Left renal pelvis (tissue), 4 donors: ENCODE measurements around the gene MYMX. TPM values are rescaled to one million over a fixed set of nuclear protein-coding genes. Genes with fewer than 3 reads are reported as not detected.

Source experiments
- DNase-seq, 4 donors: peaks; one replicate each; pipeline ENCODE4 v3.0.0-alpha.2; 2013; ENCODE audit warnings: low read depth in 4 of 4, low spot score in 3 of 4
- polyA plus RNA-seq, 4 donors: library from polyadenylated mRNA; unstranded; fragments of 120-200 nt; gene quantifications; one replicate each; pipeline ENCODE4 v1.2.1, GENCODE V29; 2013; ENCODE audit not compliant: insufficient read length in 4 of 4

MYMX gene
- polyA plus RNA-seq, 4 donors: 0.33 to 1.2 (median 0.83) TPM

DNA sequence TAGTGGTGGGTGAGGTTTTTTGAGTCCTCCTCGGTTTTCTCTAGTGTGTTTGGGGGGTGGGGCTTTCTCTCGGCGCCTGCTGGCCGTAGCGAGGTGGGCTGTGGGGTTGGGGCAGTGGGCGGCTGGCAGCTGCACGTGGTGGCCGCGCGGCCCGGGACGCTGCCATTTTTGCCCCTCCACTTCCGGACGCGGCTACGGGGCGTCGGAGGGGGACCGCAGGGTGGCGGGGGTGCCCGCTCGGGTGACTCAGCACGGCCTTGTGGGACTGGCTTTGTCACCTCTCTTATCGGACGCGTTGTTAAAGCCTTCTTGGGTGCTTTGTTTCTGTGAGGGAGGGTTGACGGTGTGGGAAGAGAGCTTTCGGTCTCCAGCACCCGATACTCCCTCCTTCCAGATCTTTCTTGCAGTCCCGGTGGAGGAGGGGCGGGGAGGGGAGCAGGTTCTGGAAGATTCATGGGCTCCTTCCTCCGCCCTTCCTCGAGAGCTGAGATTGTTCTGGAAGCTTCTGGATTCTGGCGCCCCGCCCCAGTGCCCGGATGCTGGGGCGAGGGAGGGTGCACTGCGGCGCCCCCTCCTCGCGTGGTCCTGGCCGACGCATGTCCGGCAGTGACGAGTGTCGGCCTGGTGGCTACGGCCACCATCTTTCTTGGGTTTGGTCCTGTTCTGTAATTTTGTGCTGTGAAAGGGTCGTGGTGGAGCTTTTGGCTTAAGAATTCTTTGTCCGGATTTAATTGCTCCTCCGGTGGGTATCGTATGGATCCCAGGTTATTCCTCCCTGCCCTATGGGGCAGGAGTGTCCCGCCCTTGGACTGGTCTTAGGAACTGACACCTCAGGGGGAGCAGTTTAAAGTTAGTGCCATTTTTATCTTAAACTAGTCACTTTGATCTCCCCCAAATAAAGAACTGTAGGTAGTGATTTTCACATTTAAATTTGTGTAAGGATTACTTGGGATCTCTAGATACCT, 30.9 kb downstream of the MYMX start:
- no peak for DNase-seq

- DNase-seq: no peak
These were observed 31.9 kb downstream of the MYMX start for GRCh38 chr6:44248579-44248978.

DNA sequence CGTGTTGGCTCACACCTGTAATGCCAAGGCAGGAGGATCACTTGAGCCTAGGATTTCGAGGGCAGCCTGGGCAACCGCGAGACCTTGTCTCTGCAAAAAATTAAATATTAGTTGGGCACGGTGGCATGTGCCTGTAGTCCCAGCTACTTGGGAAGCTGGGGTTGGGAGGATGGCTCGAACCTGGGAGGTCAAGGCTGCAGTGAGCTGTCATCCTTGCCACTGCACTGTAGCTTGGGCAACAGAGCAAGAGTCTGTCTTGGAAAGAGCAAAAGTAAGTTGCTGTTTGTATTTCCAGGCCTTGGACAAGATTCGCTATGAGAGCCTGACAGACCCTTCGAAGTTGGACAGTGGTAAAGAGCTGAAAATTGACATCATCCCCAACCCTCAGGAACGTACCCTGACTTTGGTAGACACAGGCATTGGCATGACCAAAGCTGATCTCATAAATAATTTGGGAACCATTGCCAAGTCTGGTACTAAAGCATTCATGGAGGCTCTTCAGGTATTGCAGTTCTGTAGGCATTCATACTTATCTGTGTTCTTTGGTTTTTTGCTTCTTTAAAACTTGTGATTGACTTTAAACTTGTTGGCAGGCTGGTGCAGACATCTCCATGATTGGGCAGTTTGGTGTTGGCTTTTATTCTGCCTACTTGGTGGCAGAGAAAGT, 32.5 kb downstream of the MYMX start:
- DNase-seq: no peak

- no peak for DNase-seq
These were observed 33.5 kb downstream of the MYMX start for GRCh38 chr6:44250067-44250717.

DNA sequence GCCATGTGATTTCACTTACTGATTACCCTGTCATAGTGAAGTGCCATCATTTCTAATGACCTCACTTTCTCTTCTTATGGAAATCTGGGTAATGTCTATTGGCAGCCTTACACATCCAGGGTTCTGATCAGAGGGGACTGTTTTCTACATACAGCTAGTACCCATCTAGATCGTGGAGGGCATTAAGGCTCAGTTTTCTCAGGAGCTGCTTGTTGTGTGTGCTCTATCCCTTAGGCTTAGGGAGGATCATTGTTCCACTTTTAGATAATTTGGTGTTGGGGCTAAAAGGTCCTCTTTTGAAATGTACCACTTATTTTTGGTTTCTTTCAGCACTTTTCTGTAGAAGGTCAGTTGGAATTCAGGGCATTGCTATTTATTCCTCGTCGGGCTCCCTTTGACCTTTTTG, 34.0 kb downstream of the MYMX start:
- no peak for DNase-seq

DNA sequence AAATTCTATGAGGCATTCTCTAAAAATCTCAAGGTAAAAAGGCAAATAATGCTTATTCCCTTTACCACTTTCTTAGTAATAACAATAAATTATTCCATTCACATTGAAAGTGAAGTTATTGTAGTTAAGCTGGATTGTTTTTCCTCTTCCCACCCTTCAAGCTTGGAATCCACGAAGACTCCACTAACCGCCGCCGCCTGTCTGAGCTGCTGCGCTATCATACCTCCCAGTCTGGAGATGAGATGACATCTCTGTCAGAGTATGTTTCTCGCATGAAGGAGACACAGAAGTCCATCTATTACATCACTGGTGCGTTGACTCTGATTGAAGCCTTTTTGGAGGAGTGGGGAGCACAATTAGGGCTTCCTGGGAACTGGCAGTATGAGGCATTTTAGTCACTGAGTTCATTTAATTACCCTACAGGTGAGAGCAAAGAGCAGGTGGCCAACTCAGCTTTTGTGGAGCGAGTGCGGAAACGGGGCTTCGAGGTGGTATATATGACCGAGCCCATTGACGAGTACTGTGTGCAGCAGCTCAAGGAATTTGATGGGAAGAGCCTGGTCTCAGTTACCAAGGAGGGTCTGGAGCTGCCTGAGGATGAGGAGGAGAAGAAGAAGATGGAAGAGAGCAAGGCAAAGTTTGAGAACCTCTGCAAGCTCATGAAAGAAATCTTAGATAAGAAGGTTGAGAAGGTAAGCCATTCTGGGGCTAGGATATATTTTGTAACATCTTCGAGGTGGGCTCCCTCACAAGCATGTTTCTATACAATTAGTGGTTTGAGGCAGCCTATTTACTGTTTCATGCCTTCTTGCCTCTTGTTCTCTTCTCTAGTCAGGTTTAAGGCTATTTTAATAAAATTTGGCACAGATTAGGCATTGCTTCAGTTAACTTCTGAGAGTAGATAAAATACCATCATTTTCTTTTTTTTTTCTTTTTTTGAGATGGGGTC, 35.1 kb downstream of the MYMX start:
- DNase-seq: no peak

- no peak for DNase-seq
These were observed 36.8 kb downstream of the MYMX start for GRCh38 chr6:44253307-44254101.

DNA sequence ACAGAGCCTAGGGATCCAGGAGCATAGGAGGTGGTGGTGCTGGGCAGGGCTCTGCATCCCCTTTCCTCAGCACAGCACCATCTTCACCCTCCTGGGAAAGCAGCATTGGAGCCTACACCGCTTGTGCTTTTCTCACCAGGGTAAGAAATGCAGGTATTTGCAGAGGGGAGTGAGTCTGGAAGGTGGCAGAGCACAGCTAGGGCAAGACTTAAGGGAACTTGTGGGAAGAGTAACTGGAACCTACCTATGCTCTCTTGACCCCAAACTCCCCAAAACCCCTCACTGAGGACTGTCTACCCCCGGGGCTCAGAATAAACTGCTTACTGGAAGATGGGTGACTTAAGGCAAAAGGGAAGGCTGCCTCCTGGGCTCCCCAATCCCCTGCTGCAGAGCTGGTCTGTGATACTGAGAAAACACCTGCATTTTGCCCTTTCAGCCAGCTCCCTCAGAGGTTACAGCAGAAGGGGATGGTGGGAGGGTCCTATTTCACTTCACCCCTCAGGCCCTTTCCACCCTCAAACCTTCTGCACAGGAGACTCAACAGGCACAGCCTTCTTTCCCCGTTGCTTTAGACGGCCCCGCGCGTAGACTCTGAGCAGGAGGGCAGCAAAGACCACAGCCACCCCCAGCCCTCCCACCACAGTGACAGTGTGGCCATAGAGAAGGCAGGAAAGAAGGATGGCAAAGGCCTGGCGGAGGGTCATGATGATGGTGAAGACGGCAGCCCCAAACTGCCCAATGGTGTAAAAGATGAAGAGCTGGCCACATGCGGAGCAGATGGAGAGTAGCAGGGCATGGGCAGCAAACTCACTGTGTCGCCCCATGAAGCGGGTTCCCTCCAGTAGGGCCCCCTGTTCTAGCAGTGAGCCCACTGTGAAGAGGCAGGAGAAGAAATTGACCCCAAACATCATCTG, 37.7 kb downstream of the MYMX start:
- DNase-seq: no peak

DNA sequence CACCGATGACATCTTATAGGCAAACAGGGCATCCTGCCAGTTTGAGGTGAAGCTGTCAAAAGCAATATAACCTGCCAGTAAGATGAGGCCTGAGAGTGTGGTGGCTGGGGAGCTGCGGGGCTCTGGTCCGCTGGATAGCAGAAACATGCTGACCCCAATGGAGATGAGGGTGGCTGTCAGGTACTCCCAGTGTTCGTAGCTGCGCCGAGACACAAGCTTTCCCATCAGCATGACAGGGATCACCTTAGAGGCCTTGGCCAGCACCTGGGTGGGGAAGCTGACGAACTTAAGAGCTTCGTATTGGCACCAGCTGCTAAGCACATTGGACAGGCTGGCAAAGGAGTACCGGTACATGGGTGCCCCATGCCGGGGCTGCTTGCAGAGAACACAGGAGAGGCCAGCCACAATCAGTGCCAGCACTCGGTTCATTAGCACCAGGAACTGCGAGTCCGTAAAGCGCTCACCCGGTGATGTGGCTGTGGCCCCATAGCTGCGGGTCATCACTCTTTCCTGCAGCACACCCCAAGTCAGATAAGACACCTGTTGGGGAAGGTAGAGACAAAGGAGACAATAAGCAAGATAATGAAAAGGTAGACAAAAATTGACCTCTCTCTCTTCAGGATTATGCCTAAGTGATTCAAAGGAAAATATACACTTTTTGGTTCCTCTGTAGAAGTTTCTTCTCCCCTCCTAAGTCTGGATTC, 38.5 kb downstream of the MYMX start:
- no peak for DNase-seq

DNA sequence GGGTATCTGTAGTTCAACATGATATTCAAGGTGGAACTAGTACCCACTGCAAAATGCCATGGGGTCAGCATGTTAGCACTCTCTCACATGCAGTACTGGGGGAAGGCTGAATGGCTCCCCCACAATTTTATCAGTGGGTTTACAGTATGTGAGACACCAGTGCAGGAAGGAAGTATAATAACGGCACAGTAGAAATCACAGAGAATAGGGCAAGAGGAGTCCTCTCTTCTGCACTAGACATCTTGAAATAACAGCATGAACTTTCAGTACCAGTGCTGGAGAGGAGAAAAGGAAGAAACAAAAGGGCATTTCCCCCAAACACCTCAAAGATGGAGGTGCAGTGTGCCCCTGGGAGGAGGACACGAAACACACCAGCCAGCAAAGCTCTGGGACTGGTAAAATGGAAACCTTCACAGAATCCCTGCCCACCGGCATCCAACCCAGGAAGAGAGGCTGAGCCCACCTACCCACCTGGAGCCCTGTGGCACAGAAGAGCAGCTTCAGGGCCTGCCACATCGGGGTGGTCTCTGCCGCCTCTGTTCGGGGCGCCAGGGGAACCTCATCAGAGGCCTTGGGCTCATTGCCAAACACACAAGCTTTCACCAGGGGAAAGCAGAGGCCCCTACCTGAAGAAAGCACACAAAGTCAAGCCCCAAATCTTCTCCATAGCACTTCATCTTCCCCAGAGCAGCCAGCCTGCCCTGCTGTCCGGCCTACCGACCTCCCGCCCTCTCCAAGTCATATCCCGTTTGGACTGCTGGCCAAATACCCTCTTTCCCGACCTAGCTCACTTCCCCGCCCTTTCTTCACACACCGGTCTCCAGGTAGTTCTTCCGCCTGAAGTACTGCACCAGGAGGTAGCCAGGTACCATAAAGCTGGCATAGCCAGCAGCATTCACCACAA, 39.4 kb downstream of the MYMX start:
- DNase-seq: no peak

DNA sequence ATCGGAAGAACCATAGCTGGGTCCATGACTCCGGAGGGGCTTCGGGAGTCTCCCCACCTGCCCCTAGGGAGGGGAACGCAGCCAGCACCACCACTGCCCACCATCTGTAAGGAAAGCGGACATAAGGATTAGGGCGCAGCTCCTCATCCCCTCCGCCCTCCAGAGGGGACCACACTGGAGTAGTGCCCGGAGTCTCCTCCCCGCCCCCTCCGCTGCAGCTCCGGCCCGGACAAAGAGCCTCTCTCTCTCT, 40.0 kb downstream of the MYMX start:
- DNase-seq: no peak

GRCh38 chr6:44257025-44257752, 40.5 kb downstream of the MYMX start, which contains the start of gene SLC35B2:
TSS of gene SLC35B2 (minus strand) at chr6:44257528. CDS start at chr6:44257410, 118 bp downstream.
- no peak for DNase-seq

DNA sequence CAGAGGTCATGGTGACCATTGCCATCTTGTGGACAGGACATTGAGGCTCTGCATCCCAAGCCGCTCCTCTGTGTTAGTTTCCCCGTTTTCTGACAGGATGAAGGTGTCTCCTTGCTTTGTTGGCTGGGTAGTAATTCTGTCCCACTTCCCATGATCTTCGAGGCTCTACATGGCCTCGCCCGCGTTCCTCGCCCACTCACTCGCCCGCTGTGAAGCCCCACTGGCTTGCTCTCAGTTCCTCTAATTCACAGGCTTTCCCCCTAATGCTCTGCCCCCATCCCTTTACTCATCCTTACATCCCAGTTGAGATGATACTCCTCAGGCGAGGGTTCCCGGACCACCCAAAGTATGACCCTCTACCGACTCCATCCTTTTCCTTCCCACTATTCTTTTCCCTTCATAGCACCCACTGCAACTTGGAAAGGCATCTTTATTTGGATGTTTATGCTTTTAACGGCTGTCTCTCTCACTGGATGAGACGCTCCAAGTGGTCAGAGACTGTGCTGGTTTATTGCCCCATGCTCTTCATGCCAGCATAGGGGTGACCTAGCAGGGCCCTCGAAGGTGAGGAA, 41.1 kb downstream of the MYMX start:
- DNase-seq: no peak

GRCh38 chr6:44258325-44258863, 41.7 kb downstream of the MYMX start:
- DNase-seq: no peak

DNA sequence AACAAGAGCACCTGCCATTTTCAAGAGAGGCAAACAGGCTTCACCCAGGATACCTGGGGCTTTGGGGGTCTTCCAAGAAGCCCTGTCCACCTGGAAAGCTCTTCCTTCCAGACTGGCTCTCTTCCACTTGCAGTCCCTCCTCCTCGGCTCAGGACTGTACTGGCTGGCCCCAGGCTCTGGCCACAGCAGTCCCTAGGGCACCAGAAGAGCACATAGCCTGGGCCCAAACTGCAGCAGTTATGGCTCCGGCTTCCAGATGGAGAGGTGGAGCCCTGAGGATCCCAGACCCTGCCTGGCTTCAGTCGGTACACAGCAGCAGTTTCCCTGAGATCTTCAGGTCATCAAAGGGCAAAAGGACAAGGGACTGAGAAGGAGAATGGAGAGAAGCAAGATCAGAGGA, 42.2 kb downstream of the MYMX start:
- no peak for DNase-seq

DNA sequence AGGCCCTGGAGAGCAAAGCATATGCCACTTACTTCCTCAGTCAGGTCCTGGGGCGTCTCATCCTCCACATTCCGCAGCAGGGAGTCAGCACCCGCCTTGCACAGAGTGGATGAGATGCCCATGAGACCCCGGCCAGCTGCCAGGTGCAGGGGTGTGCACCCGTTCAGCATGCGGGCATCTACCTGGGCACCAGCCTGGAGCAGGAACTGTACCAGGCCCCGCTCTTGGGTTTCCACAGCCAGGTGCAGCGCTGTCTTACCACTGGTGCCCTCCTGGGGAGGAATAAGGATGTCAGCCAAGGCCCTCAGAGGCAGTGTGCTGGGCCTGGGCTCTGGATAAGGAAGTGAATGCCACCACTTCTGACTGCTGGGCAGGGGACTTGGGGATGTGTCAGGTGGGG, 43.3 kb downstream of the MYMX start:
- no peak for DNase-seq
